Activated naive CD4-positive, alpha-beta T cell treated with anti-CD3 and anti-CD28 coated beads for 36 hours (primary cell): ENCODE data around the gene HJURP. TPM values are rescaled to one million over a fixed set of nuclear protein-coding genes. Genes with fewer than 3 reads are reported as not detected.

Source experiments
- CTCF ChIA-PET: fragments of 350-600 bp; sonication (Branson Sonifier 250); formaldehyde crosslinking; loops from one replicate; lab custom pipeline; 2021; ENCODE audit warnings: antibody characterized with exemption; lab: Charles Lee
- DNase-seq: peaks from one replicate; pipeline ENCODE4 v3.0.0-alpha.2; 2020
- H3K27ac Mint-ChIP-seq: one replicate; pipeline ENCODE4 v1.8.0; 2021; ENCODE audit warnings: mild to moderate bottlenecking, mixed read lengths
- H3K27me3 Mint-ChIP-seq: one replicate; pipeline ENCODE4 v1.8.0; 2021; ENCODE audit warnings: low read depth, mixed read lengths
- H3K36me3 Mint-ChIP-seq: one replicate; pipeline ENCODE4 v1.8.0; 2021; ENCODE audit warnings: low read depth, mixed read lengths
- H3K4me1 Mint-ChIP-seq: one replicate; pipeline ENCODE4 v1.8.0; 2021; ENCODE audit warnings: low read depth, mixed read lengths
- H3K4me3 Mint-ChIP-seq: one replicate; pipeline ENCODE4 v1.8.0; 2021; ENCODE audit warnings: mild to moderate bottlenecking, moderate library complexity, mixed read lengths
- H3K9me3 Mint-ChIP-seq: one replicate; pipeline ENCODE4 v1.8.0; 2021; ENCODE audit warnings: mixed read lengths
- intact Hi-C: fragments of 100-400 bp; cut with micrococcal nuclease; formaldehyde crosslinking; loops from one replicate; pipeline ENCODE4 v1.15.1; 2023
- total RNA-seq, 2 experiments: library from RNA; stranded (reverse); gene quantifications; one replicate each; pipeline ENCODE4 v1.2.3, GENCODE V29; 2021

Gene HJURP
- total RNA-seq, 2 experiments from 2014 or later: 127 to 129 TPM

DNA sequence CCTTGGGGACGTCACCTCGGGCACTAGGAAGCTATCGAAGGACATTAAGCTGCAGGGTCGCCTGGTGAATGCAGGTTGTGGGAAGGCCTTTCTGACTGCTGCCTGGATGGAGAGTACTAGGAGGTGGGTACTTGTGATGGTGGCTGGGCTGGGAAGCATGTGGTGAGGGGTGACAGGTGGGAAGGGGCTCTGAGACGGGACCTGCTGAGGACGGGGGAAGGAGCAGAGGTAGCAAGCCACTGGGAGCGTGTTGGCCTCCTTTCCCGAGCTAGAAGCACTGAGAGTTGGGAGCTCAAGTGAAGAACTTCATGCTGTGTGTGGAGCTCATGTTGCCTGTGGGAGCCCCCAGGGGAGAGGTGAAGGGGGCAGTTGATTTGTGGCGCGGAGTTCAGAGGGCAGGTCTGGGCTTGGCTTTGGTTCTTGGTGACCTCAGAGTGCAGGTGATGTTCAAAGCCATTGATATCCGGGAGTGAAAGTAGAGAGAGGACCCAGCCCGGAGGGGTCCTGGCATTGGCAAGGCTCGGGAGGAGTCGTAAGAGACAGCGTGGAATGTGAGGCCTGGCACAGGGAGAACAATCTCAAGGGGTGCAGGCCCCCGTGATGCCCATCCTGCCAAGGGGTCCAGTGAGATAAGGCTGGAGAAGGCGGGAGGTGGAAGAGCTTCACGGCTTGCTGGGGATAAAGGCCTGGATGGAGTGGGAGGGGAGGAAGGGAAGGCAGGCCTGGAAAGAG lies 63.0 kb downstream of the HJURP start:
- Mint-ChIP-seq H3K4me1 (no peaks in the 10 kb centered on the region), H3K4me3 (no peak overlapping the region), H3K36me3 (no peaks in the 10 kb centered on the region), H3K27ac (no peak overlapping the region), H3K27me3 (no peaks in the 10 kb centered on the region), H3K9me3 (peaks cover 1% of the 10 kb centered on the region)
- DNase-seq: no peak
- CTCF ChIA-PET: interaction anchor here (1.3 kb wide), 1 partner anchor 80 kb away, joined by 3 read pairs; no protein-coding TSS in a partner anchor
- intact Hi-C loops: no loop called here

DNA sequence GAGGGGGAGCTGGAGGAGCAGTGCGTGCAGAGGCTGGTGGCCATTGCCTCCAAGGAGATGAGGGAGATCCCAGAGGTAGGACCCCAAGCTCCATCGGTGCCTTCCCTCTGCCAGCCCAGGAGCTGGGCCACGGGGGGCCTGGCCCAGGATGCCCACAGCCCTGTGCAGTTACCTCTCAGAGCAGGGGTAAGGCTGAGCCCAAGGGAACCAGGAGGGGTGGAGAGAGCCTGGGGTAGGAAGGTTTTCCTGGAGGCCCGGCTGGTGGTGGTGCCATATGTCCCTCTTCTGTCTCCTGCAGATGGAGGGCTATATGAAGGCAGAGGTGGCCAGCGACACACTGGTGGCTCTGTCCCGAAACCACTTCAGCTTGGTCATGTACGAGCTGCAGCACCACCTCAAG lies 64.8 kb downstream of the HJURP start:
- Mint-ChIP-seq H3K4me3 (no peak overlapping the region), H3K9me3 (peaks cover 7% of the 10 kb centered on the region), H3K27ac (no peak overlapping the region), H3K27me3 (peaks cover 6% of the 10 kb centered on the region), H3K36me3 (no peaks in the 10 kb centered on the region), H3K4me1 (no peaks in the 10 kb centered on the region)
- intact Hi-C loops: no loop called here
- CTCF ChIA-PET: no interaction called here
- DNase-seq: no peak

Other genes starting within 250 kb of the HJURP start
- gene UGT1A8, start 236.9 kb downstream of the HJURP start, total RNA-seq: not detected
- not detected for gene UGT1A10, start 218.1 kb downstream of the HJURP start, total RNA-seq
- gene UGT1A9, start 182.6 kb downstream of the HJURP start, total RNA-seq: not detected
- gene UGT1A7, start 172.6 kb downstream of the HJURP start, total RNA-seq: not detected
- not detected for gene UGT1A6, start 161.6 kb downstream of the HJURP start, total RNA-seq
- gene UGT1A5, start 141.6 kb downstream of the HJURP start, total RNA-seq: not detected
- gene UGT1A4, start 135.8 kb downstream of the HJURP start, total RNA-seq: not detected
- gene UGT1A3, start 125.5 kb downstream of the HJURP start, total RNA-seq: not detected
- gene UGT1A1, start 94.3 kb downstream of the HJURP start, total RNA-seq: not detected
- gene MROH2A, start 76.2 kb downstream of the HJURP start, total RNA-seq: not detected
- not detected for gene TRPM8, start 62.8 kb upstream of the HJURP start, total RNA-seq
- not detected for gene SPP2, start 196.2 kb upstream of the HJURP start, total RNA-seq